Loucy (cell line): ENCODE data around the gene LHPP.

Experiments
- H2AFZ ChIP-seq: fragments of 200-600 bp; sonication (generic); 2 replicates; pipeline ENCODE4 v1.6.0; 2016; ENCODE audit warnings: antibody characterized with exemption, mild to moderate bottlenecking, low read length, moderate library complexity
- H3F3A ChIP-seq: fragments of 200-600 bp; 2 replicates; pipeline ENCODE4 v1.6.0; 2016; ENCODE audit warnings: antibody characterized with exemption, low read depth, mild to moderate bottlenecking
- H3K27me3 ChIP-seq: fragments of 200-600 bp; sonication (generic); 2 replicates; pipeline ENCODE4 v1.6.1; 2014; ENCODE audit warnings: low read length, mild to moderate bottlenecking; ENCODE audit not compliant: insufficient read depth, poor library complexity, severe bottlenecking
- H3K36me3 ChIP-seq: fragments of 200-600 bp; sonication (generic); 2 replicates; pipeline ENCODE4 v1.6.1; 2016; ENCODE audit warnings: low read length; ENCODE audit not compliant: insufficient read depth
- H3K4me1 ChIP-seq: fragments of 200-600 bp; sonication (generic); 2 replicates; pipeline ENCODE4 v1.5.1; 2014; ENCODE audit warnings: low read length, mild to moderate bottlenecking; ENCODE audit not compliant: insufficient read depth, poor library complexity, severe bottlenecking
- H3K4me2 ChIP-seq: fragments of 200-600 bp; sonication (generic); 2 replicates; pipeline ENCODE4 v1.6.0; 2014; ENCODE audit warnings: antibody characterized with exemption, low read length, low read depth, mild to moderate bottlenecking; ENCODE audit not compliant: poor library complexity, severe bottlenecking
- H3K4me3 ChIP-seq: fragments of 200-600 bp; sonication (generic); 2 replicates; pipeline ENCODE4 v1.5.1; 2014; ENCODE audit warnings: low read length, mild to moderate bottlenecking, mixed read lengths; ENCODE audit not compliant: poor library complexity, severe bottlenecking
- H3K79me2 ChIP-seq: fragments of 200-600 bp; sonication (generic); 2 replicates; pipeline ENCODE4 v1.6.1; 2014; ENCODE audit warnings: low read length; ENCODE audit not compliant: insufficient read depth
- H3K9ac ChIP-seq: fragments of 200-600 bp; sonication (generic); 2 replicates; pipeline ENCODE4 v1.6.0; 2014; ENCODE audit warnings: mild to moderate bottlenecking, low read depth, low read length, moderate library complexity; ENCODE audit not compliant: poor library complexity, severe bottlenecking
- H3K9me2 ChIP-seq: fragments of 200-600 bp; sonication (generic); replicated peaks from 2 replicates; pipeline ENCODE4 v1.6.1; 2016; ENCODE audit warnings: low read depth, low read length, mixed read lengths
- H3K9me3 ChIP-seq: fragments of 200-600 bp; sonication (generic); 2 replicates; pipeline ENCODE4 v1.6.1; 2014; ENCODE audit warnings: mild to moderate bottlenecking, antibody characterized with exemption, low read length, low read depth; ENCODE audit not compliant: insufficient read depth
- H4K20me1 ChIP-seq: fragments of 200-600 bp; sonication (generic); 2 replicates; pipeline ENCODE4 v1.6.0; 2014; ENCODE audit warnings: antibody characterized with exemption, low read length, mild to moderate bottlenecking; ENCODE audit not compliant: insufficient read depth, poor library complexity, severe bottlenecking
- CTCF ChIP-seq: fragments of 200-600 bp; sonication (generic); conservative IDR thresholded peaks from 2 replicates; pipeline ENCODE4 v1.5.1; 2014; ENCODE audit warnings: mild to moderate bottlenecking, antibody characterized with exemption, low read length
- EZH2phosphoT487 ChIP-seq: fragments of 200-600 bp; IDR thresholded peaks from 2 replicates; pipeline ENCODE4 v1.6.1; 2018; ENCODE audit warnings: antibody characterized with exemption, mild to moderate bottlenecking, moderate library complexity, borderline replicate concordance

Gene LHPP

GRCh38 chr10:124473070-124473469 is 11.4 kb downstream of the LHPP start:
- H3K9me2 ChIP-seq, result no peaks in the 10 kb centered on the region
- H3K4me2 ChIP-seq, result no peak overlapping the region
- H3K4me3 ChIP-seq, result no peak overlapping the region
- no peaks in the 10 kb centered on the region for H3K79me2 ChIP-seq
- no peak overlapping the region for H2AFZ ChIP-seq
- H3K9me3 ChIP-seq, result no peaks in the 10 kb centered on the region
- H3F3A ChIP-seq, result no peaks in the 10 kb centered on the region
- no peaks in the 10 kb centered on the region for H3K4me1 ChIP-seq
- no peaks in the 10 kb centered on the region for H3K27me3 ChIP-seq
- no peaks in the 10 kb centered on the region for H3K36me3 ChIP-seq
- TF ChIP-seq EZH2phosphoT487, result no peak
- no peak for TF ChIP-seq CTCF
- no peaks in the 10 kb centered on the region for H4K20me1 ChIP-seq
- no peak overlapping the region for H3K9ac ChIP-seq

- TF ChIP-seq CTCF, result no peak
- TF ChIP-seq EZH2phosphoT487, result no peak
- no peaks in the 10 kb centered on the region for H4K20me1 ChIP-seq
- H2AFZ ChIP-seq, result no peak overlapping the region
- no peak overlapping the region for H3K4me2 ChIP-seq
- H3K9ac ChIP-seq, result no peak overlapping the region
- no peaks in the 10 kb centered on the region for H3K9me3 ChIP-seq
- no peaks in the 10 kb centered on the region for H3K27me3 ChIP-seq
- H3K4me1 ChIP-seq, result no peaks in the 10 kb centered on the region
- no peak overlapping the region for H3K4me3 ChIP-seq
- no peaks in the 10 kb centered on the region for H3F3A ChIP-seq
- no peaks in the 10 kb centered on the region for H3K9me2 ChIP-seq
- no peaks in the 10 kb centered on the region for H3K79me2 ChIP-seq
- H3K36me3 ChIP-seq, result no peaks in the 10 kb centered on the region
These were observed 13.0 kb downstream of the LHPP start for GRCh38 chr10:124474514-124475070.

- no peaks in the 10 kb centered on the region for H3K9me2 ChIP-seq
- H3K79me2 ChIP-seq, result no peaks in the 10 kb centered on the region
- no peaks in the 10 kb centered on the region for H4K20me1 ChIP-seq
- H2AFZ ChIP-seq, result no peak overlapping the region
- no peak overlapping the region for H3K4me2 ChIP-seq
- H3K36me3 ChIP-seq, result no peaks in the 10 kb centered on the region
- no peak overlapping the region for H3K4me3 ChIP-seq
- no peaks in the 10 kb centered on the region for H3K4me1 ChIP-seq
- TF ChIP-seq EZH2phosphoT487 (no peak), CTCF (no peak)
- H3K9me3 ChIP-seq, result no peaks in the 10 kb centered on the region
- no peak overlapping the region for H3K9ac ChIP-seq
- H3K27me3 ChIP-seq, result no peaks in the 10 kb centered on the region
- H3F3A ChIP-seq, result no peaks in the 10 kb centered on the region
These were observed 14.6 kb downstream of the LHPP start for GRCh38 chr10:124476043-124476725.
